ENCODE data around the gene TOE1.

Gene TOE1

DNA sequence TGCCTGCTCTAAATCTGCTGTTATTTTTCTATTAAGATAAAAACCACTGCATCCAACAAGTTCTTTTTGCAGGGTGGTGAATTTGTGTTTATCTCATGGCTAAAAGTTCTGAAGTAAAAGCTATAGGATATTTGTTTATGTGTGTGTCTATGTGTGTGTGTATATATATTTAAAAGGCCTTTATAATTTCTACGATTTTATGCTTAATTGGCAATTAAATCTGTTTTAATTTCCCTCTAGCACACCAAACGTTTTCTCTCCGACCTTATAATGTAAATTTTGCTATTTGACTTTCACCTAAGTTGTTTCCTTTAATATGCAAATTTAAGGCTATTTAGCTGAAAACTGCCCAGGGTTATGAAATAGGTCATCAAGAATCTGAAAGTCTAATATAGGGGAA, 33.1 kb upstream of the TOE1 start:
- H3K4me2 ChIP-seq (ENCODE audit: low read length) = peak overlapping the region; percentile 68
- H2AFZ ChIP-seq (ENCODE audit: low read depth, low read length) = peak overlapping the region; percentile 18; the same call in 1 of the 2 replicates
- H3K4me3 ChIP-seq (ENCODE audit: low read length) = peak overlapping the region; percentile 45; the same call in 1 of the 2 replicates
- H3K27ac ChIP-seq (ENCODE audit: low read length) = peak overlapping the region; percentile 45
- no peaks in the 10 kb centered on the region for H4K20me1 ChIP-seq (ENCODE audit: insufficient read depth, low read length)
- H3K4me1 ChIP-seq (ENCODE audit: low read length) = peaks cover 33% of the 10 kb centered on the region
- H3K36me3 ChIP-seq (replicated peaks; ENCODE audit: low read depth, low read length) = no peaks in the 10 kb centered on the region
- peak overlapping the region; percentile 35 for H3K9ac ChIP-seq (ENCODE audit: low read length)
- H3K9me3 ChIP-seq (ENCODE audit: insufficient read depth, low read length) = no peaks in the 10 kb centered on the region
- H3K79me2 ChIP-seq (ENCODE audit: low read length) = peaks cover 6% of the 10 kb centered on the region; the same call in 1 of the 2 replicates
- TF ChIP-seq, protein P1, sequence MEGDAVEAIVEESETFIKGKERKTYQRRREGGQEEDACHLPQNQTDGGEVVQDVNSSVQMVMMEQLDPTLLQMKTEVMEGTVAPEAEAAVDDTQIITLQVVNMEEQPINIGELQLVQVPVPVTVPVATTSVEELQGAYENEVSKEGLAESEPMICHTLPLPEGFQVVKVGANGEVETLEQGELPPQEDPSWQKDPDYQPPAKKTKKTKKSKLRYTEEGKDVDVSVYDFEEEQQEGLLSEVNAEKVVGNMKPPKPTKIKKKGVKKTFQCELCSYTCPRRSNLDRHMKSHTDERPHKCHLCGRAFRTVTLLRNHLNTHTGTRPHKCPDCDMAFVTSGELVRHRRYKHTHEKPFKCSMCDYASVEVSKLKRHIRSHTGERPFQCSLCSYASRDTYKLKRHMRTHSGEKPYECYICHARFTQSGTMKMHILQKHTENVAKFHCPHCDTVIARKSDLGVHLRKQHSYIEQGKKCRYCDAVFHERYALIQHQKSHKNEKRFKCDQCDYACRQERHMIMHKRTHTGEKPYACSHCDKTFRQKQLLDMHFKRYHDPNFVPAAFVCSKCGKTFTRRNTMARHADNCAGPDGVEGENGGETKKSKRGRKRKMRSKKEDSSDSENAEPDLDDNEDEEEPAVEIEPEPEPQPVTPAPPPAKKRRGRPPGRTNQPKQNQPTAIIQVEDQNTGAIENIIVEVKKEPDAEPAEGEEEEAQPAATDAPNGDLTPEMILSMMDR (IDR thresholded peaks at IDR 0.05; ENCODE audit: low read depth, low read length) = no peak
- TF ChIP-seq EZH2phosphoT487 (IDR thresholded peaks at IDR 0.05; ENCODE audit: low read depth) = no peak
- H3K27me3 ChIP-seq (ENCODE audit: low read depth, low read length) = no peaks in the 10 kb centered on the region

DNA sequence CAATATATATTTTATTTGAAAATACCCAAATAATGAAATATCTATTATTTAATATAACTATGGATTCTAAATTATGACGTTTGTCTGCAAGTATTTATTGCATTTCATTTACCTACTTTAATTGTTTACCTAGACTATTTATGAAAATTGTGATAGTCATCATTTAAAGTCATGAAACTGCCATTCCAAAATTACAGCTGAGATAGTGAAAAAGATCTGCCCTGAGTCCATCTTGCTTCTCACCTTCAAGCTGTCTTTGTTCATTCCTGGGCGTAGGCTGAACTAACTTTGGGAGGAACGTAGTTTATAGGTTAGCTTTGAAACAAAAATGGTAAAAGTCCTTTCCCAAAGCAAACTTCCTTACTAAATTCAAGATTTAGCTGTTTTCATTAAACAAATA, 25.7 kb upstream of the TOE1 start:
- Histone ChIP-seq H3K27ac (ENCODE audit: low read length) (no peak overlapping the region), H3K27me3 (ENCODE audit: low read depth, low read length) (no peaks in the 10 kb centered on the region), H2AFZ (ENCODE audit: low read depth, low read length) (no peak overlapping the region)

DNA sequence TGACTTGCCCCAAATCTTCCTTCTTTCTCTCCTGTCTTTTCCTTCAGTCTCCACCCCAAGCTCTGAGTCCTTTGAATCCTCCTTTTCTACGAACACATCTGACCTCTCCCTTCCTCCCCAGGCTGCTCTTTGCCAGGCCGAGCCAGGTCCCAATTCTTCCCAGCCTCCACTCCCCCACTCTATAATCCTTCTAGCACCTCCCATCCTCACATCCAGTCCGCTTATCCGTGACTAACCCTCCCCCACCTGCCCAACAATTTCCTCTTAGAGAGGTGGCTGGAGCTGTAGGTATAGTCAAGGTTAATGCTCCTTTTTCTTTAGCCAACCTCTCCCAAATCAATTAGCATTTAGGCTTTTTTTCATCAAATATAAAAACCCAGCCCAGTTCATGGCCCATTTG, 22.8 kb upstream of the TOE1 start:
- H3K4me1 ChIP-seq (ENCODE audit: low read length) = peaks cover 16% of the 10 kb centered on the region
- no peaks in the 10 kb centered on the region for H3K36me3 ChIP-seq (replicated peaks; ENCODE audit: low read depth, low read length)
- no peak overlapping the region for H3K9ac ChIP-seq (ENCODE audit: low read length)
- no peak overlapping the region for H2AFZ ChIP-seq (ENCODE audit: low read depth, low read length)
- TF ChIP-seq, protein P1 (IDR thresholded peaks at IDR 0.05; ENCODE audit: low read depth, low read length) = no peak
- no peak for TF ChIP-seq EZH2phosphoT487 (IDR thresholded peaks at IDR 0.05; ENCODE audit: low read depth)
- no peaks in the 10 kb centered on the region for H4K20me1 ChIP-seq (ENCODE audit: insufficient read depth, low read length)
- H3K4me3 ChIP-seq (ENCODE audit: low read length) = no peak overlapping the region
- H3K9me3 ChIP-seq (ENCODE audit: insufficient read depth, low read length) = no peaks in the 10 kb centered on the region
- H3K79me2 ChIP-seq (ENCODE audit: low read length) = no peaks in the 10 kb centered on the region
- no peak overlapping the region for H3K4me2 ChIP-seq (ENCODE audit: low read length)
- H3K27ac ChIP-seq (ENCODE audit: low read length) = no peak overlapping the region
- H3K27me3 ChIP-seq (ENCODE audit: low read depth, low read length) = no peaks in the 10 kb centered on the region

More for the DNA sequence above, 25.7 kb upstream of the TOE1 start:
- Histone ChIP-seq H3K4me3 (ENCODE audit: low read length) (no peak overlapping the region), H3K36me3 (replicated peaks; ENCODE audit: low read depth, low read length) (no peaks in the 10 kb centered on the region), H3K9me3 (ENCODE audit: insufficient read depth, low read length) (no peaks in the 10 kb centered on the region), H4K20me1 (ENCODE audit: insufficient read depth, low read length) (no peaks in the 10 kb centered on the region), H3K79me2 (ENCODE audit: low read length) (no peaks in the 10 kb centered on the region), H3K4me2 (ENCODE audit: low read length) (no peak overlapping the region), H3K9ac (ENCODE audit: low read length) (no peak overlapping the region), H3K4me1 (ENCODE audit: low read length) (no peaks in the 10 kb centered on the region)
- TF ChIP-seq EZH2phosphoT487 (IDR thresholded peaks at IDR 0.05; ENCODE audit: low read depth) = no peak
- TF ChIP-seq, protein P1 (IDR thresholded peaks at IDR 0.05; ENCODE audit: low read depth, low read length) = no peak

DNA sequence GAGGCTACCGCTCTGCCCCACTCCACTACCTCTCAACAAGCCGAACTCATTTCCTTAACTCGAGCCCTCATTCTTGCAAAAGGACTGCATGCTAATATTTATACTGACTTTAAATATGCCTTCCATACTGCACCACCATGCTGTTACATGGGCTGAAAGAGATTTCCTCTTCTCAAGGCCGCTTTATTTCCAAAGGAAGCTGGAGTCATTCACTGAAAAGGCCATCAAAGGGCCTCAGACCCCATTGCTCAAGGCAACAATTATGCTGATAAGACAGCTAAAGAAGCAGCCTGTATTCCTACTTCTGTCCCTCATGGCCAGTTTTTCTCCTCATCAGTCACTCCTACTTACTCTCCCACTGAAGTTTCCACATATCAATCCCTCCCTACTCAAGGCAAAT, 20.2 kb upstream of the TOE1 start:
- no peak for TF ChIP-seq EZH2phosphoT487 (IDR thresholded peaks at IDR 0.05; ENCODE audit: low read depth)
- TF ChIP-seq, protein P1 (IDR thresholded peaks at IDR 0.05; ENCODE audit: low read depth, low read length) = no peak
- Histone ChIP-seq H3K4me1 (ENCODE audit: low read length) (peaks cover 26% of the 10 kb centered on the region), H4K20me1 (ENCODE audit: insufficient read depth, low read length) (no peaks in the 10 kb centered on the region), H3K4me2 (ENCODE audit: low read length) (no peak overlapping the region), H3K27me3 (ENCODE audit: low read depth, low read length) (no peaks in the 10 kb centered on the region), H3K4me3 (ENCODE audit: low read length) (no peak overlapping the region), H3K79me2 (ENCODE audit: low read length) (no peaks in the 10 kb centered on the region), H3K9ac (ENCODE audit: low read length) (no peak overlapping the region), H2AFZ (ENCODE audit: low read depth, low read length) (no peak overlapping the region), H3K36me3 (replicated peaks; ENCODE audit: low read depth, low read length) (no peaks in the 10 kb centered on the region), H3K9me3 (ENCODE audit: insufficient read depth, low read length) (no peaks in the 10 kb centered on the region), H3K27ac (ENCODE audit: low read length) (no peak overlapping the region)

Data from OCI-LY3 (cell line).